Activated CD8-positive, alpha-beta memory T cell treated with anti-CD3 and anti-CD28 coated beads, Interleukin-2, amount 10 ng/mL, durations not matched to agents 7 days and 5 days (primary cell): ENCODE results near the gene FKBP8. TPM values are rescaled to one million over a fixed set of nuclear protein-coding genes. Genes with fewer than 3 reads are reported as not detected.
"Not testable (repeated sequence)": the region's sequence is repeated elsewhere in the genome, so short reads cannot be mapped to it uniquely, and the experiment has no call there.

Source experiments
- ATAC-seq: fragments of 150-1000 bp; cut with Tn5 transposase; one replicate; pipeline ENCODE4 v1.10.0; 2021; ENCODE audit warnings: moderate library complexity
- CTCF ChIA-PET: fragments of 350-600 bp; sonication (Branson Sonifier 250); formaldehyde crosslinking; loops from one replicate; lab custom pipeline; 2021; ENCODE audit warnings: antibody characterized with exemption; lab: Charles Lee
- DNase-seq: peaks from one replicate; pipeline ENCODE4 v3.0.0-alpha.2; 2020
- H3K27ac Mint-ChIP-seq: one replicate; pipeline ENCODE4 v1.8.0; 2021; ENCODE audit warnings: mild to moderate bottlenecking, mixed read lengths
- H3K27me3 Mint-ChIP-seq: one replicate; pipeline ENCODE4 v1.8.0; 2021; ENCODE audit warnings: mixed read lengths
- H3K36me3 Mint-ChIP-seq: one replicate; pipeline ENCODE4 v1.8.0; 2021; ENCODE audit warnings: mild to moderate bottlenecking, mixed read lengths
- H3K4me1 Mint-ChIP-seq: one replicate; pipeline ENCODE4 v1.8.0; 2021; ENCODE audit warnings: mixed read lengths
- H3K4me3 Mint-ChIP-seq: one replicate; pipeline ENCODE4 v1.8.0; 2021; ENCODE audit warnings: mild to moderate bottlenecking, moderate library complexity, mixed read lengths
- H3K9me3 Mint-ChIP-seq: one replicate; pipeline ENCODE4 v1.8.0; 2022; ENCODE audit warnings: low read depth, mixed read lengths
- total RNA-seq, 2 experiments: library from RNA; stranded (reverse); gene quantifications; one replicate each; pipeline ENCODE4 v1.2.3, GENCODE V29; 2021

FKBP8 gene
- 100 to 1,000 TPM; 220 to 286 TPM for total RNA-seq

- CTCF ChIA-PET = interaction anchor here (0.6 to 5.4 kb wide), 24 partner anchors 9 to 289 kb away, joined by 3 to 48 read pairs (median 4); partner anchors contain the start of genes ELL, KXD1 and UBA52
- H3K4me1 Mint-ChIP-seq = peaks cover 27% of the 10 kb centered on the region
- H3K36me3 Mint-ChIP-seq = peaks cover 12% of the 10 kb centered on the region
- ATAC-seq = peak; percentile 97
- peak within 1 kb of the TSS; percentile 88 for H3K4me3 Mint-ChIP-seq
- no peaks in the 10 kb centered on the region for H3K9me3 Mint-ChIP-seq
- DNase-seq = peak; percentile 97
- no peaks in the 10 kb centered on the region for H3K27me3 Mint-ChIP-seq
- H3K27ac Mint-ChIP-seq = peak within 1 kb of the TSS; percentile 98
Observed at GRCh38 chr19:18542941-18543813, at the start of gene FKBP8. TSS of gene FKBP8 (minus strand) at chr19:18543573. CDS start at chr19:18541970, 1,603 bp downstream.

GRCh38 chr19:18592732-18593131 is 49.4 kb upstream of the FKBP8 start:
- ATAC-seq, H3K27me3 Mint-ChIP-seq, H3K36me3 Mint-ChIP-seq, H3K27ac Mint-ChIP-seq, H3K4me3 Mint-ChIP-seq, H3K9me3 Mint-ChIP-seq, DNase-seq: not testable (repeated sequence)
- peaks cover 31% of the 10 kb centered on the region for H3K4me1 Mint-ChIP-seq
- CTCF ChIA-PET = interaction anchor here (1.0 to 2.7 kb wide), 9 partner anchors 8 to 263 kb away, joined by 3 to 11 read pairs (median 4); partner anchors contain the start of genes KXD1 and UBA52

DNA sequence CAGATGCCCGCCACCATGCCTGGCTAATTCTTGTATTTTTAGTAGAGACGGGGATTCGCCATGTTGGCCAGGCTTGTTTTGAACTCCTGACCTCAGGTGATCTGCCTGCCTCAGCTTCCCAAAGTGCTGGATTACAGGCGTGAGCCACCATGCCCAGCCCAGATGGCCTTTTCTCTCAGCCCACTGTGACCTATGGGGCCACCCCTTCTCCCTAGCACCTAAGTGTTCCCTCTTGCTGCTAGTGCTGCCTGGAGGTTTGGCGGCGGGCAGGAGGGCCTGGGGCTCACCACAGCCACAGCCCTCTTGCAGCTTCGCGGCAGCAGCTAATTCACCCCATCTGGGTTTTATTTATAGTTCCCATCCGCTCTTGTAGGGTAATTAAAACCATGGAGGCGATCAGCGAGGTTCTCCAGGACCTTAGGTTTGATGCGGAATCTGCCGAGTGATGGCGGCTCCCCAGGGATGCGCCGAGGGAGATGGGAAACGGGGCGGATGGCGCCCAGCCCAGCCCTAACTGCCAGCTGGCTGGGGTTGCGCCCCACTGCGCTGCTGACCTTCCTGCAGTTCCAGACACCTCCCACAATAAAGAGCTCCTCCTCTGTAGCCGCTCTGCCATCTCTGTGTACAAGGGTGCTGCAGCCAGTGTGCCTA is 48.5 kb upstream of the FKBP8 start:
- no peak for DNase-seq
- no peak for ATAC-seq
- Mint-ChIP-seq H3K4me1 (peaks cover 34% of the 10 kb centered on the region), H3K4me3 (no peak overlapping the region), H3K36me3 (peaks cover 3% of the 10 kb centered on the region), H3K9me3 (no peaks in the 10 kb centered on the region), H3K27ac (no peak overlapping the region), H3K27me3 (peaks cover 7% of the 10 kb centered on the region)
- CTCF ChIA-PET = interaction anchor here (1.0 to 1.6 kb wide), 3 partner anchors 48 to 264 kb away, joined by 3 to 7 read pairs (median 3); no protein-coding TSS in a partner anchor

DNA sequence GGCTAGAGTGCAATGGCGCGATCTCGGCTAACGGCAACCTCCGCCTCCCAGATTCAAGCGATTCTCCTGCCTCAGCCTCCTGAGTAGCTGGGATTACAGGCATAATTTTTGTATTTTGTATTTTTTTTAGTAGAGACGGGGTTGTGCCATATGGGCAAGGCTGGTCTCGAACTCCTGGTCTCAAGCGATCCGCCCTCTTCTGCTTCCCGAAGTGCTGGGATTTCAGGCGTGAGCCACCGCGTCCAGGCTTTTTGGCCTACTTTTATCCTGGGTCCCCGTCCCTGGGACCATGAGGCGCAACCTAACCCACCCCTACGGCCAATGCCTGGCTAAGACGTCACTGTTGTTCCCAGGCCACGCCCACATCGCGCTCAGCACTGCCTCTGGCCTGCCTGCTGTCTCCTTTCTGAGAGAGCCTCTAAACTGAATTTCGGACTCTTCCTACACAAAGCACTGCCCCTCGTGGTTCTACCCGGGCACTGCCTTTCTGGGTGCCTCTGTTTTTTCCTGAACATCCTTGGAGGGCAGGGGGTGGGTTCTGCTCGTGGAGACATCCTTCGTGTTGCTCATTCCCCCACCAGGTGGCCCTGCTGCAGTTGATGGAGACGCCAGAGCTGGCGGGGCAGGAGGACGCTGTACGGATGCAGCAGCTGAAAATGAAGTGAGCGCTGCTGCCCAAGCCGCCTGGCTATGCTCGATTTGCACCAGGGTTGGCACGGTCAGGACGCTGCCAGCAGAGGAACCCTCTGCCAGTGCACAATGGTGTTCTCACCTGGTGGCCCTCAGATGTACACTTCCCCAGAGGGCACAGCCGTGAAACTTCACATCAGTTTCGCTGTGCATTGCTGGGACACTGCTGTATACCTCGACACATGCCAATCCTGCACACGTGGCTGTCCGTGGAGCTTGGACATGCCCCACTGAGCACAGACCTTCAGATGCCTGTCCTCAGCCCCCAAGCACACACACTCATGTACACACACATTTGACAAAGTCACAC is 47.2 kb upstream of the FKBP8 start:
- DNase-seq (no peak), ATAC-seq (no peak)
- Mint-ChIP-seq H3K27me3 (peaks cover 5% of the 10 kb centered on the region), H3K36me3 (peaks cover 3% of the 10 kb centered on the region), H3K9me3 (no peaks in the 10 kb centered on the region), H3K27ac (peak overlapping the region; percentile 28), H3K4me1 (peaks cover 45% of the 10 kb centered on the region), H3K4me3 (peak overlapping the region; percentile 77)
- CTCF ChIA-PET = interaction anchor here (0.9 to 3.1 kb wide), 10 partner anchors 32 to 900 kb away, joined by 3 to 24 read pairs (median 8); partner anchors contain the start of genes FKBP8 and KXD1

GRCh38 chr19:18589380-18590272 is 46.3 kb upstream of the FKBP8 start:
- peaks cover 46% of the 10 kb centered on the region for H3K4me1 Mint-ChIP-seq
- peaks cover 3% of the 10 kb centered on the region for H3K36me3 Mint-ChIP-seq
- CTCF ChIA-PET = interaction anchor here (0.7 to 5.4 kb wide), 39 partner anchors 8 to 901 kb away, joined by 3 to 67 read pairs (median 5); partner anchors contain the start of genes COPE, DDX49, ELL and FKBP8
- H3K27ac Mint-ChIP-seq = peak overlapping the region; percentile 94
- ATAC-seq (peak; percentile 67), DNase-seq (peak; percentile 87)
- H3K27me3 Mint-ChIP-seq = peaks cover under 1% of the 10 kb centered on the region
- H3K4me3 Mint-ChIP-seq = peak overlapping the region; percentile 77
- H3K9me3 Mint-ChIP-seq = no peaks in the 10 kb centered on the region

GRCh38 chr19:18588611-18589379 is 45.4 kb upstream of the FKBP8 start, which contains the start of gene REX1BD:
TSS of gene REX1BD (plus strand) at chr19:18588798. CDS start at chr19:18588802, 4 bp downstream.
- no peaks in the 10 kb centered on the region for H3K9me3 Mint-ChIP-seq
- peak; percentile 82 for ATAC-seq
- no peaks in the 10 kb centered on the region for H3K27me3 Mint-ChIP-seq

GRCh38 chr19:18587962-18588610 is 44.7 kb upstream of the FKBP8 start:
- Mint-ChIP-seq H3K27ac (peak overlapping the region; percentile 94), H3K4me1 (peaks cover 44% of the 10 kb centered on the region), H3K4me3 (peak overlapping the region; percentile 77), H3K36me3 (peaks cover 3% of the 10 kb centered on the region), H3K27me3 (no peaks in the 10 kb centered on the region), H3K9me3 (no peaks in the 10 kb centered on the region)
- CTCF ChIA-PET = interaction anchor here (0.6 to 5.4 kb wide), 26 partner anchors 10 to 331 kb away, joined by 3 to 67 read pairs (median 8); partner anchors contain the start of genes COPE, CRTC1, DDX49 and ELL
- ATAC-seq (no peak), DNase-seq (no peak)

More at GRCh38 chr19:18588611-18589379, 45.4 kb upstream of the FKBP8 start, which contains the start of gene REX1BD:
- CTCF ChIA-PET = interaction anchor here (0.6 to 5.4 kb wide), 42 partner anchors 9 to 1122 kb away, joined by 3 to 67 read pairs (median 4); partner anchors contain the start of genes COPE, DDX49, ELL and FKBP8
- peak within 1 kb of the TSS; percentile 94 for H3K27ac Mint-ChIP-seq
- H3K36me3 Mint-ChIP-seq = peaks cover 3% of the 10 kb centered on the region
- DNase-seq = peak; percentile 91
- H3K4me1 Mint-ChIP-seq = peaks cover 47% of the 10 kb centered on the region
- peak within 1 kb of the TSS; percentile 77 for H3K4me3 Mint-ChIP-seq

DNA sequence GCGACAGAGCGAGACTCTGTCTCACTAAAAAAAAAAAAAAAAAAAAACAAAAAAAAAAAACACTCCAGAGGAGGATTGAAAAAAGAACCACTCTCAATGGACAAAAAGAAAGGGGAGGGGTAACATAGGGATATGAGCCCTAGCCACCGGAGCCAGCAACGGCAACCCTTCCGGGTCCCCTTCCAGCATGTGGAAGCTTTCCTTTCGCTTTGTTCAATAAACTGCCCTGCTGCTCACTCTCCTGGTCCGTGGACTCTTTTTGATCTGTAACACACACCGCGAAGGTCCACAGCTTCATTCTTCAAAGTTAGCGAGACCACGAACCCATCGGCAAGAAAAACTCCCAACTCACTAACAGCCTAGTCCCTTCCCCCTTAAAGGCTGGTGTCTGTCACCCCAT is 44.2 kb upstream of the FKBP8 start:
- H3K27ac Mint-ChIP-seq = peak overlapping the region; percentile 94

GRCh38 chr19:18586306-18586705 is 42.9 kb upstream of the FKBP8 start:
- DNase-seq (no peak), ATAC-seq (no peak)
- Mint-ChIP-seq H3K4me1 (peaks cover 44% of the 10 kb centered on the region), H3K27ac (no peak overlapping the region), H3K4me3 (no peak overlapping the region), H3K9me3 (no peaks in the 10 kb centered on the region), H3K36me3 (peaks cover 3% of the 10 kb centered on the region), H3K27me3 (no peaks in the 10 kb centered on the region)
- CTCF ChIA-PET = interaction anchor here (1.2 to 5.4 kb wide), 3 partner anchors 8 to 65 kb away, joined by 3 to 67 read pairs (median 5); partner anchors contain the start of gene ELL

More for the DNA sequence above, 44.2 kb upstream of the FKBP8 start:
- H3K9me3 Mint-ChIP-seq = no peaks in the 10 kb centered on the region
- H3K27me3 Mint-ChIP-seq = no peaks in the 10 kb centered on the region
- peak overlapping the region; percentile 77 for H3K4me3 Mint-ChIP-seq
- DNase-seq = no peak
- ATAC-seq = no peak
- CTCF ChIA-PET = interaction anchor here (0.6 to 5.4 kb wide), 19 partner anchors 11 to 260 kb away, joined by 3 to 67 read pairs (median 10); partner anchors contain the start of genes CRTC1, ELL, FKBP8 and KXD1
- peaks cover 44% of the 10 kb centered on the region for H3K4me1 Mint-ChIP-seq
- peaks cover 3% of the 10 kb centered on the region for H3K36me3 Mint-ChIP-seq

- DNase-seq = no peak
- CTCF ChIA-PET = interaction anchor here (1.5 kb wide), 1 partner anchor 8 kb away, joined by 3 read pairs; the partner anchor contains the start of gene UBA52
- H3K9me3 Mint-ChIP-seq = no peaks in the 10 kb centered on the region
- no peaks in the 10 kb centered on the region for H3K27me3 Mint-ChIP-seq
- peaks cover 11% of the 10 kb centered on the region for H3K36me3 Mint-ChIP-seq
- no peak overlapping the region for H3K27ac Mint-ChIP-seq
- no peak for ATAC-seq
- H3K4me3 Mint-ChIP-seq = no peak overlapping the region
- H3K4me1 Mint-ChIP-seq = peaks cover 18% of the 10 kb centered on the region
Observed at GRCh38 chr19:18580311-18580710, 36.9 kb upstream of the FKBP8 start.
